ENCODE data around the gene ZNF385A.
"Not testable (repeated sequence)": the region's sequence is repeated elsewhere in the genome, so short reads cannot be mapped to it uniquely, and the experiment has no call there.

ZNF385A gene

DNA sequence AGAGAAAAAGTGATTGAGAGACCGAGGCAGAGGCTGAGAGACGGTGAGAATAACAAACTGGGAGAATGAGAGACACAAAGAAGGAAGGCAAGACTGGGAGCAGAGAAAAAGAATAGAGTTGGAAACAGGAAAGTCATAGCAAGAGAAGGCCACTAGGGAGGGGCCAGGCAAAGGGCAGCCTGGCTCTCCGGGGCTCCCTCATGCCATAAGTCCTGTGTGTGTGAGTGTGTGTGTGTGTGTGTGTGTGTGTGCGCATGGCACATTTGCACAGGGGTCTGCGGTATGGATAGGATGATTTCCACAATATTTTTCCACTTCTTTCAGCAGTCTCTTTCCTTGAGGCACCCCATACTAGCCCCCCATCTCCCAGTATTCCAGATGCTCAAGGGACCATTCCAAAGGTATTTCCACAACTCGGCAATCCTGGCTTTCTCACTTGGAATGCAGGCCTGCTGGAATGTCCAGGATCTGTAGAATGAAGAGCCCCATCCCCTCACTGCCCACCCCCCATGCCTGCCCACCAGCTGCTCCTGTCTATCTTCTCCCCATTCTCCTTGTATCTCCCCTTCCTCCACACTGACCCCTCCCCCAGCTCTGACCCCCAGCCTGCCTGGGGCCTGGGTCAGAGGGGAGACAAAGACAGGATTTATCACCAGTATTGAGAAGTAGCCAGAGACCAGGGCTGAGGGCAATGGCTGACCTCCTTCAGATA is 29.3 kb downstream of the ZNF385A start:
- DNase-seq (ENCODE audit: low read depth) = no peak

DNA sequence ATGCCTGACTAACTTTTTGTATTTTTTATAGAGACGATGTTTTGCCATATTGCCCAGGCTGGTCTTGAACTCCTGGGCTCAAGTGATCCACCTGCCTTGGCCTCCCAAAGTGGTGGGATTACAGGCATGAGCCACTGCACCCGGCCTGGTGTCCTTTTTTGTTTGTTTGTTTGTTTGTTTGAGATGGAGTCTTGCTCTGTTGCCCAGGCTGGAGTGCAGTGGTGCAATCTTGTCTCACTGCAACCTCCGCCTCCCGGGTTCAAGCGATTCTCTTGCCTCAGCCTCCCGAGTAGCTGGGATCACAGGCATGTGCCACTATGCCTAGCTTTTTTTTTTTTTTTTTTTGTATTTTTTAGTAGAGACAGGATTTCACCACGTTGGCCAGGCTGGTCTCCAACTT is 30.3 kb downstream of the ZNF385A start:
- not testable (repeated sequence) for DNase-seq (ENCODE audit: low read depth)

DNA sequence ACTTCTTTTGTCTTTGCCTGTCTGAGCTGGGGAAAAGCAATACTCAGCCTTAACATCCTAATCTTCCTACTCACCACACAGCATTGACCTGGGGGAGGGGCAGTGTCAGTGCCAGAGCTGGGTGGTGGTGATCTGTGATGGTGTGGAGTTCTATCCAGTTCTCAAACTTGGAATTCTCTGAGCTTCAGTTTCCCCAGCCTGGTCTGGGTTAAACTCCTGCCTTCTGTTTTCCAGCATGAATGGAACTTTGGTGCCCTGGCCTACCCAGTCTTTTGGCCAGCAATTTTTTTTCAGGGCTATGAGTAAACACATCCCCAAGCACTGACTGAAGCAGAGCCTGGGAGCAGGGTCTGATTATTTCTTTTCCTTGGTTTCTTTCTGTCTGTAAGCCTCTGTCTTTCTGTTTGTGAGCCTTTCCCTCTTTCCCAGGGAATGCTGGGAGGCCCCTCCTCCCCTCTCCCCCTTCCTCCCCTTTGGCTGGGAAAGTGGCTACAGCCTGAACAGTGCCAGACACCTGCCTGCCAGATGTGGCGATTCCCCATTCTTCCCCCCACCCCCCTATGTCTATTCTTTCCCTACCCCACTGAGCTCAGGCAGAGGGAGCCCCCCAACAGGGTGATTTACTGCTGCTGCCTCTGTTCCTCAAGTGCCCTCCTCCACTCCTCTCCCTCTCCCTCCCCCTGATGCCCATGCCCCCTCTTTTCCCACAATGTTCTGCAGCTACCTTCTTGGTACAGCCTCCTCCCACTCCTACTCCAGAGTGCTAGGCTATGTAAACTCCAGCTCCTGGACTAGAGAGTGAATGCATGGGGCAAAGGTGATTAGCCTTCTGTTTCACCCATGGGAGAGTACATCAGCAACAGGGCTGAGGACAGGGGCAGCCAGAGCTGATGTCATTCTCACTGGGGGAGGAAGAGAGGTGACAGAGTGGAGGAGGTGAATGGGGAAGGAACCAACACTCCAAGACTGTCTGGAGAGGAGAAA is 31.4 kb downstream of the ZNF385A start:
- DNase-seq (ENCODE audit: low read depth) = no peak

DNA sequence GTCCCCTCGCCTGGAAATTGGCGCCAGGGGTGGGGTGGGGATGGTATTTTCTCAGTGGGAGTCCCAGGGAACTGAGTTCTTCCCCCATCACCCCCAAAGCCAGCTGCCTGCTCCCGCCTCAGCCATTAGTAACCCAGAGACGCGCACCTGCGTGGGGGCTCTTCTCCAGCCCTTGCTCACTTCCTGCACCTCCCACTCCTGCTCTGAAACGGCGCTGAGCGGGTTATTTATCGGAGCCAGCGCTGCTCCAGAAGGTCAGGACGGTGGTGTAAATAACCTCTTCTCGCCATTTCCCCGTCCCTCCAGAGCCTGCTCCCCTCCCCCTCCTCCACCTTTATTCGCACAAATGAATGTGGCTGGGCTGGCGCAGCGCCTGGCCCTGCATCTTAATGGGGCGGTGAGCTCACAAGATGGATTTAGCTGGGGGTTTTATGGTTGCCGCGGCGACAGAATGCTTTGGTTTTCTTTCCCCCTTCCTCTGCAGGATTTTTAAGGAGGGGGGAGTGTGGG is 32.5 kb downstream of the ZNF385A start:
- no peak for DNase-seq (ENCODE audit: low read depth)

DNA sequence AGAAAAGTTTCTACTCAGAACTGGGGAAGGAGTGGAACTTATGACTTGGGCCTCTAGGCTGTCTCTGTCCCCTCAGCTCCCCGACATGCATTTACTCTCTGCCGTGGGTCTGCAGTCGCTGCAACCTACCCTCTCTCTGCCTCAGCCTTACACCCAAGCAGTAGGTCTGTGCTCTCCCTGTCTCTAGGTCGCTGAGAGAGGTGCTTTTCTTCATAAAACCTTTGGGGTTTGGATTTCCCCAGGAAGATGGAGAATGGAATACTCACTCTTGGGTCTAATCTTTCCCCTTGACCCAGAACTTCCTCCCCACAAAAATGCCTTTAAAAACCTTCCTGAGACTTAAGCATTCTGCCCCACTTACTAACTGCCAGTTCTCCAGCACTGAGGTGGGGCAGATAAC is 33.2 kb downstream of the ZNF385A start:
- DNase-seq (ENCODE audit: low read depth) = no peak

DNA sequence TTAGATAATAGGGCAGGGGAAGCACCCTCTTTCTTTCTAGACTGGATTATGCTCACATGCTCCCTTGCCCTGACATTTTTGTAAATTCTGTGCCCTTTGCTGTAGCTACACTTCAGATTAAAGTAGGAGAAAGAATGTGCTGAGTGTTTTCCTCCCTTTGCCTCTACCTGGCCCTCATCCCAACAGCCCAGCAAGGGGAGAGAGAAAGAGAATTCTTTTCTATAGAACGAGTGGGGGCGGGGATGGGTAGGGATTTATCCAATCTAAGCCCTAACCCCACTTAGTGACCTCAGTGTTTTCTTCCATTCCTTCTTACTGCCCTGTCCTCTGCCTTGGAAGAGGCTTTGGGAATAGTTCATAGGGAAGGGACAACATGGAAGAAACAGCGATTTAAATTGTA is 33.8 kb downstream of the ZNF385A start:
- no peak for DNase-seq (ENCODE audit: low read depth)

DNA sequence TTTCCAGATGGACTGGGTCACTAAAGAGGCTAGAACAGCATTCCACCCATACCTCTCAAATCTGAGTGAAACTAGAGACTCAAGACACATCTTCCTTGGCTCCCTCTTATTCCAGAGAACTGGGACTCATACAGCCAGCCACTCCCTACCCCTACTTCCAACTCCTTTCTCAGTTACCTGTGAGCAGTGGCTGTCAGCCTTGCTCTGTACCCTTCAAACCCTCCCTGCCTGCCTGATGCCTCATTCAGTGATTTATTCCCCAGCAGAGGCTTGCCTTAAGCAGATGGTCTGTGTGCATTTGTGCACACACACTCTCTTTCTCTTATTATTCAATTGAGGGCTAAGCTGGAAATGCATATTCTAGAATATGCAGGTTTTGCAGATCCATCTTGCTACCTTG is 34.9 kb downstream of the ZNF385A start:
- no peak for DNase-seq (ENCODE audit: low read depth)

DNA sequence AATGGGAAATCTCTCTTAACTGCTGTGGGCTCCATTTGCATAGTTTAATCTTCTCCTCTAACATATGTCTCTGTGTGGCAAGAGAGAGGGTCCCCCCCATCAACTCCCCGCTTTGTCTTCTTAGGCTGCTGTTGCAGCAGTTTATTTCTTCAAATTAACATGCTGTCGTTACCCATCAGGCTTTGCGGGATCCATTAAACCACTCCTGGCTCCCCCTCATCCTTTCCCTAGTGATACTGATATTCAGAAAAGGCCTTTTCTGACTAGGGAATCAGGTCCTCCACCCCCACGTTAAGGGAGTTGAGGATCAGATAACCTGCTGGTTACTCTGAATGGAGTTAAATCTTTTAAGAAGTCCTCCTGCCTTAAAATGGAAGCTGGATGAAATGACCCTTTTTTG is 35.5 kb downstream of the ZNF385A start:
- no peak for DNase-seq (ENCODE audit: low read depth)

DNA sequence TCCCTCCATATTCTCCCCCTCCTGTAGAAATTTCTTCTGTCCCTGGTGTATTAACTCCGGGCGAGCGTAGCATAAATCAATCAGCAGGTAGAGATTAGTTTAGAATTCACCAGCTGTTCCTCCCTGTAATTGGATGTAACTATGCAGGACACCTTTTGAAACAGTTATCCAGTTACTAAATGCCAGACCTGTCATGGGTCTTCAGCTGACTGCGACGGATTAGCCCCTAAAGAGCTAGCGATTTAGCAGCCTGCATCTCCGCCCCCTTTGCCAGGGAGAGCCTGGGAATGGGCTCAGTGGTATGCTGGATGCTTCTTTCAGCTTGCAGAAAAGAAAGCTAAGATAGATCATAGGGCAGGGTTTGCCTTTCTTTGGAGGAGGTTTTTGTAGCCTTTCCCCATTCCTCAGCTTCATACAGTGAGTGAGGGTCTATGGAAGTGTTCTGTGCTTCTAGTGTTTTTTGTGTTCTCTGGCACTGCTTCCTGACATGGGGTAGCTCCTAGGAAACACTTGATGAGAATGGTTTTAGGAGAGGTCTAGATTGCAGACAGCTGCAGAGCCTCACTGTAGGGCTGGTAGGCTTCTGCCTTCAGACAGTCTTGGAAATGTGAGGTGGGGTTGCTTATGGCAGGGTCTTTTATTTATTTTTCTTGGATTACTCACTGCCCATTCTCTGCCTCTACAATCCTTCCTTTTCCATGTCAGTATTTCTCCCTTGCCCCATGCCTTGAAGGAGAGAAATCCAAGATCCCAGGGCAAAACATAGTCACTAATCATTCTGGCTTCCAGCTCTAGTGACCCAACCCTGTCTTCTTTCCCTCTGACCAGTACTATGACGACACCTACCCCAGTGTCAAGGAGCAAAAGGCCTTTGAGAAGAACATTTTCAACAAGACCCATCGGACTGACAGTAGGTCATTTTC is 42.9 kb downstream of the ZNF385A start:
- no peak for DNase-seq (ENCODE audit: low read depth)

DNA sequence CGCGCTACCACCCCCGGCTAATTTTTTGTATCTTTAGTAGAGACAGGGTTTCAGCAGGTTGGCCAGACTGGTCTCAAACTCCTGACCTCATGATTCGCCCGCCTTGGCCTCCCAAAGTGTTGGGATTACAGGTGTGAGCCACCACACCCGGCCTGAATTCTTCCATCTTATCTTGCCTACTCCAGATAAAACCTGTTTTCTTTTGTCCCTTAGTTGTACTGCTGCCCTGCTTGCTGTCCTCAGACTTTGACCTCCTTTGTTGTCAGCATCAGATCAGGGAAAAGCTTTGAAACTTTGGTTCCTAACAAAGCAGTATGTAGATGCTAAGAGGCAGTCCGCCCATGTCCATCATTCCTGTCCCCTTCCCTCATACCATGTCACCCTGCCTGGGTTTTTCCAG is 43.7 kb downstream of the ZNF385A start:
- DNase-seq (ENCODE audit: low read depth) = no peak

DNA sequence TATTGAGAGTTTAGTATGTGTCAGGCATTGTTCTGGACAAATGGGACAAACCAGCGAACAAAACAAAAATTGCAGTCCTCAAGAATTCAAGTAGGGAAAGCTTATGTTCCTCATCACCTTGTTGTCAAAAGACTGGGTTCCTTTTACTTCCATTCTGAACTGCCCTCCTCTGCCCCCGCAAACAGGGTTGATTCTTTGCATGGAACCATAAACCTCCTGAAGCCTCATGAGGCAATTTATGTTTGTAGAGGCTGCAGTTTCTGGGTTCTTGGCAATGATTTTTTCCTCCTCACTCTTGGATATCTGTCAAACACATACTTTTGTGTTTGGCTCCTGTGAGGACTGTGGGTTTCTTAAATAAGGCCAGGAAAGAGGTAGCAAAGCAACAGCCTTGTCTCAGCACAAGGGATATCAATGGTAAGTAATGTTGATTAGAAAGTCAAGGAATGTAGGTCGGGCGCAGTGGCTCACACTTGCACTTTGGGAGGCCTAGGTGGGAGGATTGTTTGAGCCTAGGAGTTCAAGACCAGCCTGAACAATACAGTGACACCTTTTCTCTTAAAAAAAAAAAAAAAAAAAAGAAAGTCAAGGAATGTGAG is 45.7 kb downstream of the ZNF385A start:
- no peak for DNase-seq (ENCODE audit: low read depth)

DNA sequence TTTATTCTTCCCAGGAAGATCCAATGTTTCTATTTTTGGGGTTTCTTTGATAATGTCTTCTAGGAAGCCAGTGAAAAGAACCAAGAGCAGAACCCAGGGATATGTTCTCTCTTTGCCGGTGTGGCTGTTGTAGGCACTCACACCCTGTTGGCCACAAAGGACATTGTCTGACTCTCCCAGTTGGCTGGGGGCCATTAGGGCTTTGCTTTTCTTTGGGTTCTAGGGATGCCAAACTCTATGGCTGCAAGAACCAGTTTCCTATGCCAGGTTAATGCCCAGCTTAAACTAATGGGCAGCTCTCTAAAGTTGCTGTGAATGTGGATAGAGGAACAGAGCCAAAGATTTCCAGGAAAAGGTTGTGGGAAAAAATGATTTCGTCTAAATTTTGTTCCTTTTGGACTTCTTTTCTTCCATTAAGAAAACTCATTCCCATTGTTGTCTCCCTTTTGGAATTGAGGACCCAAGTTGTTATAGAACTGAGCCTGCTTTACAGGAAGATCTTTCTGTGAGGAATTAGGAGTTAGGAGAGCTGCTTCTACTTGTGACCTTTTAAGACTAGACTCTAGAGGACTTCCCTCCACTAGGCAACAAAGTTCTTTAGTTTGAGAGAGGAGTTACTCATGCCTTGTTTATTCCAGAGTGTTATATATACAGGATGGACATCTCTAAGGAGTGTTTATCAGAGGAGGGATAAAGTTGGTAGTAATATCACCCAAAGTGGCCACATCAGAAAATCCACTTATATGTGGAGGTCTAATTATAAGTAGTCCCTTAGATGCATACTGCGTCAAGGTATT is 46.5 kb downstream of the ZNF385A start:
- DNase-seq (ENCODE audit: low read depth) = no peak

DNA sequence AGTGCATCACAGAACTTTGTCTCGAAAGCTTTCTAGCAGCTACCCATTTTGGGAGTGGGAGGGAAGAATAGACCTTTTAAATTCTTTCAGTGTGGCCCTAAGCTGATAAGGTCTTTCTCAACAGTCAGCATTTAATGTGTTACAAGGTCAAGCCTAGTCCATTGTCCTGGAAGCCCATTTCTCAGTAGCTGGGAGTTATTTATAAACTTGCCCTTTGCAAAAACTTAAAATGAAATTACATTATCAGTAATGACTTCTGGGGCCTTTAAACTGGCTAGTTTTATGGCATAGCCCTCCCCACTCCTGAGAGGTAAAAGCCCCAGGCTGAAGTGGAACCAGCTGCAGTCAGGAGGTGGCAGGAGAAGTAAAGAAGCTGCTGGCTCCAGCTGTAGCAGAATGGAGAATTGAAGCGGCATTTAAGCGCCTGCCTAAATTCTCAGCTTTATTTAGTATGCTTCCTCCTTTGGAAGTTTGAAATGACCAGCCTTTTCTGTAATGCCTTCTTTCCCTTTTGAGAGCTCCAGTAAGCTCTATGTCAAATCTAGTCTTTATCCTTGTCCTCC is 47.2 kb downstream of the ZNF385A start:
- DNase-seq (ENCODE audit: low read depth) = no peak

DNA sequence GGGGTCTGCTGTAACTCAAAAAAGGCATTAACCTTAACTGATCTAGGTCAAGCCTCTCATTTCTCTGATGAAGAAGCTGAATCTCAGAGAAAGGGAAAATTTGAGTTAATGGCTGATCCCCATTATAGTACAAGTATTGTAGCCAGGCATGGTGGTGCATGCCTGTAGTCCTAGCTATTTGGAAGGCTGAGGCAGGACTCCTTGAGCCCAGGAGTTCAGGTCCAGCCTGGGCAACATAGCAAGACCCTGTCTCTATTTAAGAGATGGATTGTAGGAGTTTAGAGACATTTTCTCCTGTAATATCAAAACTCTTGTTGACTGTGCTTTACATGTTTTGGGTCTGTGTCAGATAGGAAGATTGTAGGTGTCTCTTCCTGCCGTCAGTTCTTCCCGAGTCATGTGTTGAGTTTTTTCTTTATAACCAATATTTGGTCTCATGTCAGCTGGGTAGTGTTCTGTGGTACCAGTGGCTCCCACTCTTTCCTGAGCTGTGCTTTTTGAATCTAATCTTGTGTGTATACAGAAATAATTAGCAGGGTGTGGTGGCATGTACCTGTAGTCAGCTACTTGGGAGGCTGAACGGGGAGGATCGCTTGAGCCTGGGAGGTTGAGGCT is 51.0 kb downstream of the ZNF385A start:
- DNase-seq (ENCODE audit: low read depth) = no peak

DNA sequence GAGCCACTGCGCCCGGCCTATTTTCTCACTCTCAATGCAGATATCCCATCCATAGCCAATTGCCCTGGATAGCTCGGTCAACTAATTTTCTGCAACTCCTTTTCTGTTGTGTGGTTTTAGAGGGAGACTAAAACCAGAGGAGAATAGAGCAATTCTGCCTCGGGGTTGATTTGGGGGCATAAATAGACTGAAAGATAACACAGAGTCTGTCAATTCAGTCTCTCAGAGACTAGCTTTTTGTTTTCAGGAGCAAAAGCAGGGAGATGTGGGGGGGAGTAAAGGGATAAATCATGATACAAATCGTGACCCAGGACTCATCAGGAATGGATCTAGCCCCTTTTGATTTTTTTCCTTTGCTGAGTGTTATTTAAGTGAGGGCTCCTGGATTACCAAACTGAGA is 53.1 kb downstream of the ZNF385A start:
- no peak for DNase-seq (ENCODE audit: low read depth)

DNA sequence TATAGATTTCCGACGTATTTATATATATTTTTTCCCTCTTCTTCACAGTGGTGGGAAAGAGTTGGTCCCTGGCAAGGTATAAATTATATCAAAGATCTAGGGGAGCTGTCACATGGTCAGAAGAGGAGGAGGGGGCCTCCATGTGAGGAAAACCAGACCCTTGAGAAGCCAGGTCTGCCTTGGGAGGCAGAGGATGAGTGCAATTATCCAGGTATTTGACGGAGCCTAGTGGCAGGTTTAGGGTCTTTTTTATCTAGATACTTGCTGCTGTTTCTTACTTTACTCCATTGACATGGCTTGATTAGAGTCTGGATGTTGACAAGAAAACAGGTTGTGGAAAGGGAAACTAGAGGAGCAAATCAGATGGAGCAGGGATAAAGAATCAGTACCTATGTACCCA is 54.1 kb downstream of the ZNF385A start:
- DNase-seq (ENCODE audit: low read depth) = no peak

DNA sequence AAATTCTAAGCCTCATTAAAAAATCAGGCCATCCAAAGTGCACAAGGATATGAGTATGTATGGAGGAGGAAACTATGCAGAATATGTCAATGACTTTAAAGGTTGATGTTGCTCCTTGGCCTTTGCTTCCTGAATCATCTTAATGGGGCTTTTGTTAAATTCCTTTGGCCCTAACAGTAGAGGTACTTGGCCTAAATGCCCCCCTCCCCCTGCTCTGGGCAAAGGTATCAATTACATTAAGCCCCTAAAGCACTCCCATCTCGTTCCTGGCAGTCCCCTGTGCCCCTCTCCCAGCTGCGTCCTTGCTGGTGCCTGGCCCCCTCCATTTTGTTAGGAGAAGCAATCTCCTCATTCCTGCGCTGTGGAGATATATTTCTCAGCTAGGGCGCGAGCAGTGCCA is 54.8 kb downstream of the ZNF385A start:
- DNase-seq (ENCODE audit: low read depth) = no peak

DNA sequence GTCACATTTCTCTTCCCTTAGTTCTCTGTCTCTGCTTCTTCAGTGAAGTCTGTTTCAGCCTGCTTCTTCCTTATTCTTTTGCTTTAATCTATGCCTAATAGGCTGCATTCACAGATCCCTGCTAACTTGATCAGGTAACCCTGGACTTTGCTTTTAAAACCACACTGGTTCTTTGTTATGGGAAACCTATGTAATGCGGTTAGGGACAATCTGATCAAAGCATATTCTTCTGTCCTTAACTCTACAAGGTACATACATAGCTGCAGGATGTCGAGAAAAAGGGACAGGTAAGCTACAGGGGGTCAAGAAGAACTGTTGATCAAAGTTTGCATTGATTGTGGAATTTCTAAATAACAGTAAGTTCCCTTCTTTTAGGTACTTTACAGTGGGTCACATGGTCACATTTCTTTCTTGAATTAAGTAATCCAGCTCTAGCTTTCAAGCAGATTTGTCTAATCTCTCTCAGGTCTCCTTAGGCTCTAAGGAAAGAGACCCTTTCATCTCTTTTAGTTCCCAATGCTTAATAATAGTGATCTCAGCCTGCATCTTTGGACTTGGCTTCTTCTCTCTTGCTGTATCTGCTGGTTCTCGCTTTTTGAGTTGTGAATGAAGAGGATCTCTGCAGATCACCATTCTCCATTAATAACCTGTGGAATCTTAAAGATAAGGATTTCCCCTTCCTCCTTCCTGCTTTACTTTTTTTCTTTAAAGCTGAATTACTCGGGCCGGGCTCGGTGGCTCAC is 55.8 kb downstream of the ZNF385A start:
- no peak for DNase-seq (ENCODE audit: low read depth)

DNA sequence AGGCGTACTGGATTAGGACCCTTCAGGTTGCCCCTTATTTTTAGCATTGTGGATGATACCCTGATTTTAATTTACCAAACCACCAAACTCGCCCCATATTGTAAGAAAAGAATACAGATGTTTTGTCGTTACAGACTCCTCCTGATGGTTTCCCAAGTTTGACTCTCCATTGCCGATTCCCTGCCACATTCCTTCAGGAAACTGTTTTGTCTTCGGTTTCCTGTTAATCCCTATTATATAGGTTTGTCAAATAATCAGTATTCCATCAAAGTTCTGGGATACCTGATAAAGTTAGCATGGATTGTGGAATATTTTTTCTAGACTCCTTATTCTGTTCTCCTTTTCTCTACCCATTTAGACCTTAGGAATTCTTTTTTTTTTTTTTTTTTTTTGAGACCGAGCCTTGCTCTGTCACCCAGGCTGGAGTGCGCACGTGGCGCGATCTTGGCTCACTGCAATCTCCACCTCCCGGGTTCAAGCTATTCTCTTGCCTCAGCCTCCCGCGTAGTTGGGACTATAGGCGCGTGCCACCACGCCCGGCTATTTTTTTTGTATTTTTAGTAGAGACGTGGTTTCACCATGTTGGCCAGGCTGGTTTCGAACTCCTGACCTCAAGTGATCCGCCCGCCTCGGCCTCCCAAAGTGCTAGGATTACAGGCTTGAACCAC is 59.0 kb downstream of the ZNF385A start:
- DNase-seq (ENCODE audit: low read depth) = not testable (repeated sequence)

Measured in stimulated activated CD8-positive, alpha-beta memory T cell treated with anti-CD3 and anti-CD28 coated beads, Interleukin-12 subunit alpha, Interleukin-12 subunit beta, amount 100 ng/mL, for 1 hour (primary cell).